ENCODE results near the gene ALX4. TPM values are rescaled to one million over a fixed set of nuclear protein-coding genes. Genes with fewer than 3 reads are reported as not detected.

The ALX4 gene
- polyA plus RNA-seq, 1 of the 3 experiments (the other 2 are of a cell fraction): under 0.01 TPM

GRCh38 chr11:44339530-44339883, 29.6 kb upstream of the ALX4 start:
- ChIA-PET CTCF (no interaction called here), POLR2A (no interaction called here)
- H4K20me1 ChIP-seq (ENCODE audit: insufficient read depth): no peaks in the 10 kb centered on the region
- no peak for TF ChIP-seq SMC3 (IDR thresholded peaks at IDR 0.05; ENCODE audit: low read depth, low read length)
- no peak for TF ChIP-seq USF1 (IDR thresholded peaks at IDR 0.05; ENCODE audit: borderline replicate concordance, low read depth)
- TF ChIP-seq NFIC (IDR thresholded peaks at IDR 0.05; ENCODE audit: borderline replicate concordance): no peak
- TF ChIP-seq GABPA (IDR thresholded peaks at IDR 0.05; ENCODE audit: low read depth): no peak
- no peak for TF ChIP-seq GATA2 (CRISPR knock-in tag; IDR thresholded peaks at IDR 0.05)
- TF ChIP-seq TCF12 (IDR thresholded peaks at IDR 0.05): no peak
- no peak for TF ChIP-seq EP300 (IDR thresholded peaks at IDR 0.05; ENCODE audit: borderline replicate concordance in 1 of 2, low read depth in 1 of 2, low read length in 1 of 2)
- no peak for TF ChIP-seq USF2 (IDR thresholded peaks at IDR 0.05; ENCODE audit: borderline replicate concordance, low read depth, low read length)
- TF ChIP-seq MXI1 (IDR thresholded peaks at IDR 0.05; ENCODE audit: low read depth, low read length): no peak
- no peak for TF ChIP-seq TAF1 (IDR thresholded peaks at IDR 0.05; ENCODE audit: borderline replicate concordance, low read depth, low read length)
- TF ChIP-seq ZBTB33 (IDR thresholded peaks at IDR 0.05; ENCODE audit: borderline replicate concordance, low read depth): no peak
- no peak for TF ChIP-seq FOXJ3 (CRISPR knock-in tag; IDR thresholded peaks at IDR 0.05)
- no peak for TF ChIP-seq TEAD4 (IDR thresholded peaks at IDR 0.05; ENCODE audit: borderline replicate concordance, insufficient read depth)
- TF ChIP-seq SIN3A (IDR thresholded peaks at IDR 0.05; ENCODE audit: borderline replicate concordance, low read depth, low read length): no peak
- TF ChIP-seq FOSL2 (IDR thresholded peaks at IDR 0.05; ENCODE audit: borderline replicate concordance, low read depth): no peak
- no peak for TF ChIP-seq PBX3 (IDR thresholded peaks at IDR 0.05)
- no peak for TF ChIP-seq RXRA (IDR thresholded peaks at IDR 0.05; ENCODE audit: borderline replicate concordance, low read depth)
- TF ChIP-seq YY1 (IDR thresholded peaks at IDR 0.05; ENCODE audit: low read depth): no peak
- no peaks in the 10 kb centered on the region; a peak in 1 of 4 replicates for H3K4me1 ChIP-seq (ENCODE audit: control insufficient read depth in 1 of 2, insufficient read depth in 2 of 2, low read depth in 1 of 2, low read length in 1 of 2)
- DNase-seq: no peak
- H3K36me3 ChIP-seq (replicated peaks in 1 of 2; ENCODE audit: control insufficient read depth in 1 of 2, insufficient read depth in 2 of 2, low read length in 1 of 2): no peaks in the 10 kb centered on the region
- no peak overlapping the region for H3K4me2 ChIP-seq
- H3K27me3 ChIP-seq (ENCODE audit: insufficient read depth): peaks cover 6% of the 10 kb centered on the region; the same call in 1 of the 2 replicates
- no peaks in the 10 kb centered on the region for H3F3A ChIP-seq (replicated peaks; ENCODE audit: insufficient read depth)
- no peak overlapping the region for H3K27ac ChIP-seq (ENCODE audit: low read depth in 2 of 2, low read length in 1 of 2)
- H3K4me3 ChIP-seq (ENCODE audit: low read depth in 2 of 2, low read length in 1 of 2): no peak overlapping the region
- no peaks in the 10 kb centered on the region for H3K79me2 ChIP-seq (ENCODE audit: insufficient read depth)
- no peak overlapping the region for H2AFZ ChIP-seq (ENCODE audit: low read depth)
- H3K9ac ChIP-seq: no peak overlapping the region
- no peaks in the 10 kb centered on the region for H3K9me3 ChIP-seq
- no peaks in the 10 kb centered on the region for H3K9me2 ChIP-seq
- 24% methylated on average over 4 of the region's 4 CpGs for WGBS (ENCODE audit: low lambda C conversion rate)

Data from SK-N-SH (cell line).